Measurements from ENCODE around the gene OTOS.

GRCh38 chr2:240129311-240129710 is 11.1 kb downstream of the OTOS start:
- TF ChIP-seq EZH2phosphoT487 (IDR thresholded peaks at IDR 0.05; ENCODE audit: insufficient read depth, low read depth), result no peak
- no peak for TF ChIP-seq EZH2 (IDR thresholded peaks at IDR 0.05; ENCODE audit: insufficient read depth, poor library complexity, severe bottlenecking)
